ENCODE results near the gene CBARP. TPM values are rescaled to one million over a fixed set of nuclear protein-coding genes. Genes with fewer than 3 reads are reported as not detected.

CBARP gene
- total and polyA plus RNA-seq, 2 of the 13 experiments (the other 11 are each of a cell fraction or from before 2014, with no cell fraction given), result 1.2 to 1.4 TPM

DNA sequence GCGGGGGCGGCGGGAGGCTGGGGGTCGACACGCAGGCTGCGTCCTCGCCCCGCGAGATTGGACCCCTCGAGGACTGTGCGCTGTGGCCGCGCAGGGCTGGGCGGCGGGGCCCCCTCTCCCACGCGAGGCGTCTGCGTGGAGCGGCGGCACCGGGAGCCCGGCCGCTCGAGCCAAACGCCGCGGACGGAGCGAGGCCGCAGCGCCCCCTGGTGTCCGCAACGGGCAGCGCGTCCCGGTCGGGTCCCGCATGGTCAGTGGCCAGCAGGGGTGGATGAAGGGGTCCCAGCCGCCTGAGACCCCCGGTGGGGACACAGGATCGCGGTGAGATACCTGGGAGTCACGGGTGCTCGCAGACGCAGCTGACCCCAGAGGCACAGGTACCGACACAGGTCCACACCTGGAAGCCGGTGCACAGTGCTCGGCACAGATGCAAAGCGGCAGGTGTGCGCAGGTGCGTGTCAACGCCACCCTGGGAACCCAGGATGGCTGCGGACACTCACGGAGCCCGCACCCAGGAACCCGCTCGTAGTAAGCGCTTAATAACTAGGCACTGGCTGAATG is 29.2 kb upstream of the CBARP start (continued):
- TF ChIP-seq, protein P1, sequence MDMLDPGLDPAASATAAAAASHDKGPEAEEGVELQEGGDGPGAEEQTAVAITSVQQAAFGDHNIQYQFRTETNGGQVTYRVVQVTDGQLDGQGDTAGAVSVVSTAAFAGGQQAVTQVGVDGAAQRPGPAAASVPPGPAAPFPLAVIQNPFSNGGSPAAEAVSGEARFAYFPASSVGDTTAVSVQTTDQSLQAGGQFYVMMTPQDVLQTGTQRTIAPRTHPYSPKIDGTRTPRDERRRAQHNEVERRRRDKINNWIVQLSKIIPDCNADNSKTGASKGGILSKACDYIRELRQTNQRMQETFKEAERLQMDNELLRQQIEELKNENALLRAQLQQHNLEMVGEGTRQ (IDR thresholded peaks at IDR 0.05; ENCODE audit: low read depth, low read length), result no peak
- TF ChIP-seq, protein P1 (CRISPR knock-in tag; IDR thresholded peaks at IDR 0.05; ENCODE audit: borderline replicate concordance), result no peak
- TF ChIP-seq ZNF17 (CRISPR knock-in tag; IDR thresholded peaks at IDR 0.05) (no peak), SP4 (CRISPR knock-in tag; IDR thresholded peaks at IDR 0.05) (0 out of 2 replicates have a peak, but pooled peaks have one; percentile 0), SP1 (IDR thresholded peaks at IDR 0.05) (no peak), SP1 (CRISPR knock-in tag; IDR thresholded peaks at IDR 0.05) (no peak), NR2F1 (CRISPR knock-in tag; IDR thresholded peaks at IDR 0.05) (no peak), RFXANK (CRISPR knock-in tag; IDR thresholded peaks at IDR 0.05) (no peak), TBX2 (CRISPR knock-in tag; IDR thresholded peaks at IDR 0.05; ENCODE audit: borderline replicate concordance) (no peak), ZNF496 (CRISPR knock-in tag; IDR thresholded peaks at IDR 0.05; ENCODE audit: insufficient replicate concordance) (no peak), ZNF460 (CRISPR knock-in tag; IDR thresholded peaks at IDR 0.05; ENCODE audit: borderline replicate concordance) (no peak), ZSCAN9 (CRISPR knock-in tag; IDR thresholded peaks at IDR 0.05; ENCODE audit: borderline replicate concordance) (peak; percentile 16; the same call in 1 of the 2 replicates), SIN3B (IDR thresholded peaks at IDR 0.05; ENCODE audit: low read length) (0 out of 2 replicates have a peak, but pooled peaks have one; percentile 14), FOXC1 (CRISPR knock-in tag; IDR thresholded peaks at IDR 0.05; ENCODE audit: borderline replicate concordance) (no peak), TCF7L2 (IDR thresholded peaks at IDR 0.05; ENCODE audit: low read depth, low read length) (no peak), ZNF788 (CRISPR knock-in tag; IDR thresholded peaks at IDR 0.05; ENCODE audit: borderline replicate concordance) (no peak), FIP1L1 (IDR thresholded peaks at IDR 0.05; ENCODE audit: borderline replicate concordance, insufficient read depth, low read depth, low read length) (no peak), ZMAT3 (CRISPR knock-in tag; conservative IDR thresholded peaks at IDR 0.05) (0 out of 2 replicates have a peak, but pooled peaks have one; percentile 6), ZBTB20 (CRISPR knock-in tag; IDR thresholded peaks at IDR 0.05; ENCODE audit: borderline replicate concordance, low read depth) (0 out of 2 replicates have a peak, but pooled peaks have one; percentile 23), EEA1 (CRISPR knock-in tag; IDR thresholded peaks at IDR 0.05; ENCODE audit: borderline replicate concordance) (no peak), EZH2 (conservative IDR thresholded peaks at IDR 0.05; ENCODE audit: low read depth, low read length) (no peak), CCDC6 (CRISPR knock-in tag; IDR thresholded peaks at IDR 0.05) (no peak; the same call in 1 of the 2 replicates), ISX (CRISPR knock-in tag; conservative IDR thresholded peaks at IDR 0.05) (no peak)
- TF ChIP-seq, protein P2, sequence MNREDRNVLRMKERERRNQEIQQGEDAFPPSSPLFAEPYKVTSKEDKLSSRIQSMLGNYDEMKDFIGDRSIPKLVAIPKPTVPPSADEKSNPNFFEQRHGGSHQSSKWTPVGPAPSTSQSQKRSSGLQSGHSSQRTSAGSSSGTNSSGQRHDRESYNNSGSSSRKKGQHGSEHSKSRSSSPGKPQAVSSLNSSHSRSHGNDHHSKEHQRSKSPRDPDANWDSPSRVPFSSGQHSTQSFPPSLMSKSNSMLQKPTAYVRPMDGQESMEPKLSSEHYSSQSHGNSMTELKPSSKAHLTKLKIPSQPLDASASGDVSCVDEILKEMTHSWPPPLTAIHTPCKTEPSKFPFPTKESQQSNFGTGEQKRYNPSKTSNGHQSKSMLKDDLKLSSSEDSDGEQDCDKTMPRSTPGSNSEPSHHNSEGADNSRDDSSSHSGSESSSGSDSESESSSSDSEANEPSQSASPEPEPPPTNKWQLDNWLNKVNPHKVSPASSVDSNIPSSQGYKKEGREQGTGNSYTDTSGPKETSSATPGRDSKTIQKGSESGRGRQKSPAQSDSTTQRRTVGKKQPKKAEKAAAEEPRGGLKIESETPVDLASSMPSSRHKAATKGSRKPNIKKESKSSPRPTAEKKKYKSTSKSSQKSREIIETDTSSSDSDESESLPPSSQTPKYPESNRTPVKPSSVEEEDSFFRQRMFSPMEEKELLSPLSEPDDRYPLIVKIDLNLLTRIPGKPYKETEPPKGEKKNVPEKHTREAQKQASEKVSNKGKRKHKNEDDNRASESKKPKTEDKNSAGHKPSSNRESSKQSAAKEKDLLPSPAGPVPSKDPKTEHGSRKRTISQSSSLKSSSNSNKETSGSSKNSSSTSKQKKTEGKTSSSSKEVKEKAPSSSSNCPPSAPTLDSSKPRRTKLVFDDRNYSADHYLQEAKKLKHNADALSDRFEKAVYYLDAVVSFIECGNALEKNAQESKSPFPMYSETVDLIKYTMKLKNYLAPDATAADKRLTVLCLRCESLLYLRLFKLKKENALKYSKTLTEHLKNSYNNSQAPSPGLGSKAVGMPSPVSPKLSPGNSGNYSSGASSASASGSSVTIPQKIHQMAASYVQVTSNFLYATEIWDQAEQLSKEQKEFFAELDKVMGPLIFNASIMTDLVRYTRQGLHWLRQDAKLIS (CRISPR knock-in tag; IDR thresholded peaks at IDR 0.05), result no peak
- TF ChIP-seq, protein P3, sequence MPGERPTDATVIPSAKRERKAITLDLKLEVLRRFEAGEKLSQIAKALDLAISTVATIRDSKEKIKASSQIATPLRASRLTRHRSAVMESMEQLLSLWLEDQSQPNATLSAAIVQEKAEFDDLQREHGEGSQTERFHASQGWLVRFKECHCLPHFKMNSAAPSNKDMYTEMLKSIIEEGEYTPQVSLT (CRISPR knock-in tag; IDR thresholded peaks at IDR 0.05; ENCODE audit: borderline replicate concordance, low read depth), result no peak
